OCI-LY3 (cell line): ENCODE data around the gene MIER2.

ENCODE experiments used
- H2AFZ ChIP-seq: fragments of 200-600, 300-600 bp; shearing (Covaris generic); 2 replicates; pipeline ENCODE4 v1.6.0; 2014; ENCODE audit warnings: antibody characterized with exemption, low read depth, low read length
- H3K27ac ChIP-seq: fragments of 200-600, 300-600 bp; sonication (generic); 2 replicates; pipeline ENCODE4 v1.5.1; 2014; ENCODE audit warnings: mild to moderate bottlenecking, low read length, moderate library complexity, mixed read lengths
- H3K27me3 ChIP-seq: fragments of 200-600, 300-600 bp; sonication (generic); 2 replicates; pipeline ENCODE4 v1.6.1; 2014; ENCODE audit warnings: low read depth, low read length, mixed read lengths
- H3K36me3 ChIP-seq: fragments of 200-600, 300-600 bp; sonication (generic); replicated peaks from 2 replicates; pipeline ENCODE3; 2014; ENCODE audit warnings: low read depth, low read length, mixed read lengths
- H3K4me1 ChIP-seq: fragments of 300-600, 200-600 bp; sonication (generic); 2 replicates; pipeline ENCODE4 v1.6.1; 2014; ENCODE audit warnings: low read length, mixed read lengths
- H3K4me2 ChIP-seq: fragments of 200-600, 300-600 bp; sonication (generic); 2 replicates; pipeline ENCODE4 v1.6.1; 2014; ENCODE audit warnings: low read length, mixed read lengths
- H3K4me3 ChIP-seq: fragments of 300-600, 200-600 bp; sonication (generic); 2 replicates; pipeline ENCODE4 v1.5.1; 2014; ENCODE audit warnings: antibody characterized with exemption, mild to moderate bottlenecking, low read length, moderate library complexity
- H3K79me2 ChIP-seq: fragments of 300-600, 200-600 bp; shearing (Covaris generic); 2 replicates; pipeline ENCODE4 v1.6.1; 2014; ENCODE audit warnings: mild to moderate bottlenecking, low read length, mixed read lengths
- H3K9ac ChIP-seq: fragments of 300-600, 200-600 bp; shearing (Covaris generic); 2 replicates; pipeline ENCODE4 v1.6.0; 2014; ENCODE audit warnings: mild to moderate bottlenecking, low read length, moderate library complexity
- H3K9me3 ChIP-seq: fragments of 200-600, 300-600 bp; shearing (Covaris generic); 2 replicates; pipeline ENCODE4 v1.6.1; 2014; ENCODE audit warnings: low read length, mixed read lengths; ENCODE audit not compliant: insufficient read depth
- H4K20me1 ChIP-seq: fragments of 200-600, 300-600 bp; sonication (generic); 2 replicates; pipeline ENCODE4 v1.6.1; 2016; ENCODE audit warnings: low read length, mixed read lengths; ENCODE audit not compliant: insufficient read depth
- EZH2phosphoT487 ChIP-seq: fragments of 200-600 bp; shearing (Covaris generic); IDR thresholded peaks from 2 replicates; pipeline ENCODE4 v1.6.1; 2018; ENCODE audit warnings: antibody characterized with exemption, mixed run types, low read depth
- TF ChIP-seq, protein P1 (sequence below): fragments of 200-600, 300-600 bp; sonication (generic); IDR thresholded peaks from 2 replicates; pipeline ENCODE4 v1.5.1; 2014; ENCODE audit warnings: antibody characterized with exemption, low read length, low read depth

MIER2 gene

DNA sequence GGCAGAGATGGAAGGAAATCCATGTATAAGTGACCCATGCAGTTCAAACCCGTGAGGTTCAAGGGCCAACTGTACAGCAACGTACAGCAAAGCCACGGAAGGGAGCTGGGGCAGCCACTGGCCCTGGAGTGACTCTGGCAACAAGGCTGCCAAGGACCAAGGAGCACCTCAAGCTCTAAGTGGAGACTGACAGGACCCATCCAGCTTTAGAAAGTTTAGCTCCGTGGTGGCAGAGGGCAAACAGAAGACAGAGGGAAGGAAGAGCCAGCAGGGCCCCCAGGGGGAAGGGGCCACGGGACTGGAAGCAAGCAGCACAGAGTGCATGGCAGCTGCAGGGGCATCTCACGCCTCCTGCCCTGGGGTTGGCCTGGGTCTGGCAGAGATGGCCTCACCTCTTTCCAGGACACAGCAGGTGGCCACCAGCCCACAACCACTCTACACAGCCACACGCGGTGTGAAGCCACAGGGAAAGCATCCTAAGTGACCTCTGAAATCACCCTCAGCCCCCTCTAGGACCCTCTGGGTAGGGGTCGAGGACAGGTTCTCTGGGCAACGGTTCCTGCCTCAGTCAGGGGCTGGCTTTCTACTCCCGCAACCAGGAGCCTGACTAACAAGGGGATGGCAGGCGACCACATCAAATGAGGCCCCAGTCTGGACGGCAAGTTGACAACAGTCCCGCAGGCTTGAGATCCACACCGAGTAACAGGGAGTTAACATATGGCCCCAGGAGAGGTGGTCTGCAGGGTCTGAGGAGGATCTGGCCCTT, 3.8 kb downstream of the MIER2 start:
- Histone ChIP-seq H3K9ac (no peak overlapping the region), H4K20me1 (no peaks in the 10 kb centered on the region), H3K9me3 (no peaks in the 10 kb centered on the region; the same call in 1 of the 2 replicates), H2AFZ (no peak overlapping the region), H3K27ac (no peak overlapping the region), H3K27me3 (peaks cover 6% of the 10 kb centered on the region; the same call in 1 of the 2 replicates), H3K4me3 (no peak overlapping the region), H3K4me2 (no peak overlapping the region), H3K4me1 (no peaks in the 10 kb centered on the region), H3K36me3 (no peaks in the 10 kb centered on the region), H3K79me2 (no peaks in the 10 kb centered on the region)
- TF ChIP-seq EZH2phosphoT487: no peak
- TF ChIP-seq, protein P1, sequence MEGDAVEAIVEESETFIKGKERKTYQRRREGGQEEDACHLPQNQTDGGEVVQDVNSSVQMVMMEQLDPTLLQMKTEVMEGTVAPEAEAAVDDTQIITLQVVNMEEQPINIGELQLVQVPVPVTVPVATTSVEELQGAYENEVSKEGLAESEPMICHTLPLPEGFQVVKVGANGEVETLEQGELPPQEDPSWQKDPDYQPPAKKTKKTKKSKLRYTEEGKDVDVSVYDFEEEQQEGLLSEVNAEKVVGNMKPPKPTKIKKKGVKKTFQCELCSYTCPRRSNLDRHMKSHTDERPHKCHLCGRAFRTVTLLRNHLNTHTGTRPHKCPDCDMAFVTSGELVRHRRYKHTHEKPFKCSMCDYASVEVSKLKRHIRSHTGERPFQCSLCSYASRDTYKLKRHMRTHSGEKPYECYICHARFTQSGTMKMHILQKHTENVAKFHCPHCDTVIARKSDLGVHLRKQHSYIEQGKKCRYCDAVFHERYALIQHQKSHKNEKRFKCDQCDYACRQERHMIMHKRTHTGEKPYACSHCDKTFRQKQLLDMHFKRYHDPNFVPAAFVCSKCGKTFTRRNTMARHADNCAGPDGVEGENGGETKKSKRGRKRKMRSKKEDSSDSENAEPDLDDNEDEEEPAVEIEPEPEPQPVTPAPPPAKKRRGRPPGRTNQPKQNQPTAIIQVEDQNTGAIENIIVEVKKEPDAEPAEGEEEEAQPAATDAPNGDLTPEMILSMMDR: no peak

DNA sequence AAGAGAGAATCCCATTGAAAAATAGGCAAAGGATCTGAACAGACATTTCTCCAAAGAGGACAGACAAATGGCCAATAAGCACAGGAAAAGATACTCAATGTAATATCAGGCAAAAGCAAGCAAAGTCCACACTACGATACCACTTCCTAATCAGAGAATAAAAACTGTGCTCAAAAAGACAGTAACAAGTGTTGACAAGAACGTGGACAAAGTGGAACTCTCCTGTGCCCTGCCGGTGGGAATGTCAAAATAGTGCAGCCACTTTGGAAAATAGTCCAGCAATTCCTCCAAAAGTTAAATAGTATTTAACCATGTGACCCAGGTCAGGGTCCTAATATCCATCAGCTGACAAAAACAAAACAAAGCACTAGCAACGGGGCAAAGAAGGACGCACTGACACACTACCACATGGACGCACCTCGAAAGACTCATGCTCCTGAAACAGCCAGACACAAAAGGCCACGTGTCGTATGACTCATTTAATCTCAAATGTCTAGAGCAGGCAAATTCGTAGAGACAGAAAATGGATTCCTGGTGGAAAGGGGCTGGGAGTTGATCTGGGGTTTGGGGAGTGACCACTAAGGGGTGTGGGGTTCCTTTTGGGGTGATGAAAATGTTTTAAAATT, 5.2 kb downstream of the MIER2 start:
- H3K9me3 ChIP-seq: no peaks in the 10 kb centered on the region; the same call in 1 of the 2 replicates
- no peaks in the 10 kb centered on the region for H3K79me2 ChIP-seq
- peaks cover 6% of the 10 kb centered on the region; the same call in 1 of the 2 replicates for H3K27me3 ChIP-seq
- H3K4me3 ChIP-seq: no peak overlapping the region
- TF ChIP-seq, protein P1: no peak
- no peak for TF ChIP-seq EZH2phosphoT487
- no peak overlapping the region for H3K27ac ChIP-seq
- no peaks in the 10 kb centered on the region for H3K4me1 ChIP-seq
- H3K9ac ChIP-seq: no peak overlapping the region
- no peak overlapping the region for H3K4me2 ChIP-seq
- H4K20me1 ChIP-seq: no peaks in the 10 kb centered on the region
- no peaks in the 10 kb centered on the region for H3K36me3 ChIP-seq
- H2AFZ ChIP-seq: no peak overlapping the region

DNA sequence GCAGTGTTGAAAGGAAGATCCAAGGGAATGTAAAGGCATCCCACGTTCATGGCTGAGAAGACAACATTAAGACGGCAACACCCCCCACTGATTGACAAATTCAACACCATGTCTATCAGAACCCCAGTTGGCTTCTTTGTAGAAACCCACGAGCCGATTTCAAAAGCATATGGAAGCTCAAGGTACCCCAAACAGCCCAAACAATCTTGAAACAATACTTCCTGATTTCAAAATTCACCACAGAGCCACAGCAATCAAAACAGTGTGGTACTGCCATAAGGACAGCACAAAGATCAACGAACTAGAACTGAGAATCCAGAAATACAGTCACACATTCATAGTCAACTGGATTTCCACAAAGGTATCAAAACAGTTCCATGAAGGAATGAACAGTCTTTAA, 6.2 kb downstream of the MIER2 start:
- no peaks in the 10 kb centered on the region for H4K20me1 ChIP-seq
- H3K4me2 ChIP-seq: no peak overlapping the region
- no peaks in the 10 kb centered on the region; the same call in 1 of the 2 replicates for H3K9me3 ChIP-seq
- no peaks in the 10 kb centered on the region for H3K36me3 ChIP-seq
- no peaks in the 10 kb centered on the region for H3K79me2 ChIP-seq
- H3K27me3 ChIP-seq: peaks cover 6% of the 10 kb centered on the region; the same call in 1 of the 2 replicates
- TF ChIP-seq, protein P1: no peak
- no peak for TF ChIP-seq EZH2phosphoT487
- H3K4me1 ChIP-seq: no peaks in the 10 kb centered on the region
- H3K4me3 ChIP-seq: no peak overlapping the region
- H3K9ac ChIP-seq: no peak overlapping the region
- no peak overlapping the region for H3K27ac ChIP-seq
- no peak overlapping the region for H2AFZ ChIP-seq

DNA sequence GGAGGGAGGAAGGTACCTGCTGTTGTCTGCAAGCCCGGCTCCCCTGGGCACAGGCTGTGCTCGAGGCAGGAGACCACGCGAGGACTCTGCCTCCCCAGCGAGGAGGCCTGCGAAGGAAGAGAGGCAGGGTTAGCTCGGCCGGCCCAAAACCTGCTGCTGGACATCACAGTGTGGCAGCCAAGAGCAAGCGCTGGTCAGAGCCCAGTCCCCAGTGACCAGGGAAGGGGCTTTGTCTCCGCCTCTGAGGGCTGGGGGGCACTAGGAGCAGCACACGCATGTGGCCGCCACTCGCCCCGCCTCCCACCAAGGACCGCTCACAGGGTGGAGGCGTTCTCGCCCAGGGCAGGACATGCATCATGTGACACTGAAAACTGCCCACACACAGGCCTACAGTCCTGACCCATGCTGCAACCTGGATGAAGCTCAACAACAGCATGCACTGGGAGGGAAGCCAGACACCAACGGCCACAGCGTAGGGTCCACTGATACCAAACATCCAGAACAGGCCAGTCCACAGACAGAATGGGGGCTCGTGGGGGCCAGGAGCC, 8.5 kb downstream of the MIER2 start:
- no peak overlapping the region for H2AFZ ChIP-seq
- no peaks in the 10 kb centered on the region for H4K20me1 ChIP-seq
- peaks cover 6% of the 10 kb centered on the region; the same call in 1 of the 2 replicates for H3K27me3 ChIP-seq
- H3K27ac ChIP-seq: no peak overlapping the region
- H3K4me2 ChIP-seq: no peak overlapping the region
- H3K9me3 ChIP-seq: no peaks in the 10 kb centered on the region; the same call in 1 of the 2 replicates
- H3K4me1 ChIP-seq: no peaks in the 10 kb centered on the region
- H3K79me2 ChIP-seq: no peaks in the 10 kb centered on the region
- H3K9ac ChIP-seq: no peak overlapping the region
- H3K36me3 ChIP-seq: no peaks in the 10 kb centered on the region
- H3K4me3 ChIP-seq: no peak overlapping the region
- no peak for TF ChIP-seq EZH2phosphoT487
- TF ChIP-seq, protein P1: no peak
